Mesenchymal stem cell (in vitro differentiated cells and primary cell): ENCODE measurements around the gene TMEM184B.
A peak's percentile ranks its signal among the peaks of the same experiment; 100 is the strongest.

Experiments
- DNase-seq: peaks from one replicate; pipeline ENCODE4 v3.0.0-alpha.2; 2013
- H2AFZ ChIP-seq: one replicate; pipeline ENCODE4 v1.6.1; 2013; ENCODE audit warnings: low read depth, mild to moderate bottlenecking, control low read depth, inconsistent platforms, low read length, moderate library complexity
- H2AK5ac ChIP-seq: 2 replicates; pipeline ENCODE4 v1.6.1; 2013; ENCODE audit warnings: low read length, moderate library complexity, mild to moderate bottlenecking, inconsistent platforms; ENCODE audit not compliant: severe bottlenecking
- H2BK120ac ChIP-seq: one replicate; pipeline ENCODE4 v1.6.1; 2013; ENCODE audit warnings: low read depth, mild to moderate bottlenecking, inconsistent platforms, low read length, moderate library complexity
- H2BK12ac ChIP-seq, 2 experiments: one replicate each; pipeline ENCODE4 v1.6.1; 2013; ENCODE audit warnings: inconsistent platforms in 2 of 2, low read length in 2 of 2, mild to moderate bottlenecking in 2 of 2, moderate library complexity in 2 of 2, control low read depth in 1 of 2
- H2BK15ac ChIP-seq: one replicate; pipeline ENCODE4 v1.6.1; 2013; ENCODE audit warnings: mild to moderate bottlenecking, low read depth, inconsistent platforms; ENCODE audit not compliant: poor library complexity, severe bottlenecking
- H2BK5ac ChIP-seq: 2 replicates; pipeline ENCODE4 v1.6.1; 2013; ENCODE audit warnings: low read depth, mild to moderate bottlenecking, low read length, control low read depth, inconsistent platforms; ENCODE audit not compliant: poor library complexity, severe bottlenecking
- H3K14ac ChIP-seq, 2 experiments: one replicate each; pipeline ENCODE4 v1.6.1; 2013; ENCODE audit warnings: inconsistent platforms in 2 of 2, low read length in 2 of 2, control low read depth in 1 of 2, mild to moderate bottlenecking in 1 of 2, moderate library complexity in 1 of 2
- H3K18ac ChIP-seq, 2 experiments: one replicate each; pipeline ENCODE4 v1.6.1; 2013; ENCODE audit warnings: inconsistent platforms in 2 of 2, low read length in 2 of 2, control low read depth in 1 of 2, low read depth in 1 of 2, mild to moderate bottlenecking in 1 of 2
- H3K23ac ChIP-seq, 2 experiments: one replicate each; pipeline ENCODE4 v1.6.1; 2013; ENCODE audit warnings: inconsistent platforms in 2 of 2, low read length in 2 of 2, mild to moderate bottlenecking in 2 of 2, moderate library complexity in 2 of 2, control low read depth in 1 of 2
- H3K27ac ChIP-seq: 2 replicates; pipeline ENCODE4 v1.5.1; 2013; ENCODE audit warnings: mild to moderate bottlenecking, moderate library complexity, low read length, control low read depth, inconsistent platforms; ENCODE audit not compliant: poor library complexity, severe bottlenecking
- H3K27me3 ChIP-seq, 2 experiments: 2 replicates each; pipeline versions ENCODE4 v1.6.1 to v1.7.0; 2013; ENCODE audit warnings: low read length in 2 of 2, mild to moderate bottlenecking in 2 of 2, moderate library complexity in 2 of 2, control low read depth in 1 of 2, inconsistent platforms in 1 of 2; ENCODE audit not compliant: control insufficient read depth in 1 of 2, insufficient read depth in 1 of 2
- H3K36me3 ChIP-seq, 2 experiments: 2 replicates each; pipeline versions ENCODE4 v1.6.1 to v1.7.0; 2013; ENCODE audit warnings: low read length in 2 of 2, control low read depth in 1 of 2, inconsistent platforms in 1 of 2, low read depth in 1 of 2, mild to moderate bottlenecking in 1 of 2; ENCODE audit not compliant: insufficient read depth in 2 of 2, control insufficient read depth in 1 of 2
- H3K4ac ChIP-seq, 2 experiments: one replicate each; pipeline ENCODE4 v1.6.1; 2013; ENCODE audit warnings: inconsistent platforms in 2 of 2, low read length in 2 of 2, mild to moderate bottlenecking in 2 of 2, moderate library complexity in 2 of 2, control low read depth in 1 of 2, low read depth in 1 of 2
- H3K4me1 ChIP-seq: 2 replicates; pipeline ENCODE4 v1.6.1; 2013; ENCODE audit warnings: low read depth, low read length, control low read depth; ENCODE audit not compliant: control insufficient read depth, insufficient read depth
- H3K4me2 ChIP-seq: 2 replicates; pipeline ENCODE4 v1.6.1; 2013; ENCODE audit warnings: low read length, mild to moderate bottlenecking, inconsistent platforms; ENCODE audit not compliant: poor library complexity, severe bottlenecking
- H3K4me3 ChIP-seq, 2 experiments: 2 replicates each; pipeline versions ENCODE4 v1.5.1 to v1.7.0; 2013; ENCODE audit warnings: low read length in 2 of 2, mild to moderate bottlenecking in 2 of 2, control low read depth in 1 of 2, low read depth in 1 of 2; ENCODE audit not compliant: insufficient read depth in 1 of 2
- H3K79me1 ChIP-seq: replicated peaks from 2 replicates; pipeline ENCODE4 v1.6.1; 2013; ENCODE audit warnings: mild to moderate bottlenecking, control low read depth, low read length, inconsistent platforms; ENCODE audit not compliant: poor library complexity, severe bottlenecking
- H3K9ac ChIP-seq: 2 replicates; pipeline ENCODE4 v1.7.0; 2013; ENCODE audit warnings: mild to moderate bottlenecking, low read length, moderate library complexity
- H3K9me3 ChIP-seq: 2 replicates; pipeline ENCODE4 v1.7.0; 2013; ENCODE audit warnings: mild to moderate bottlenecking, low read length; ENCODE audit not compliant: control insufficient read depth
- H4K8ac ChIP-seq: one replicate; pipeline ENCODE4 v1.6.1; 2013; ENCODE audit warnings: inconsistent platforms, mild to moderate bottlenecking, low read length, moderate library complexity
- H4K91ac ChIP-seq: one replicate; pipeline ENCODE4 v1.6.1; 2013; ENCODE audit warnings: mild to moderate bottlenecking, low read length, inconsistent platforms
- WGBS: methylation state at CpG from one replicate; pipeline ENCODE4 v1.1.7; 2013; ENCODE audit warnings: mixed read lengths; 5-methylcytosine and 5-hydroxymethylcytosine counted together

The TMEM184B gene

DNA sequence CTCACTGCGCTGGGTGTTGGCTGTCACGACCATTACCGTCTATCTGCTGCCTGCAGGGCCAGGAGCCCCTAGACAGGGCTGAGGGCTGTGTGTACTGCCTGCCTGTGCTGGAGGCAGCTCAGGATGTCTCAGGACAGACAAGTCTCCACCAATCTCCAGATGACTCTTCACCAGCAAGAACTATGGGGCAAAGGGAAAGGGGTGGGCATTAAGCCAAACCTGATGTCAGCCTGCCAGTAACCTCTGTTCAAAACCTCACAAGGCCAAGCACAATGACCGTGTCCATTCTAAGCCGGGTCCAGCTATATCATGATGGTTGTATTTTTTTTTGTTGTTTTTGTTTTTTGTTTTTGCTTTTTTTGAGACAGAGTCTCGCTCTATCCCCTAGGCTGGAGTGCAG lies 39.4 kb downstream of the TMEM184B start:
- H3K4me1 ChIP-seq = peaks cover 11% of the 10 kb centered on the region
- H3K4me3 ChIP-seq = no peak overlapping the region
- peaks cover 58% of the 10 kb centered on the region for H3K79me1 ChIP-seq
- H3K23ac ChIP-seq = no peak overlapping the region
- H2AK5ac ChIP-seq = no peak overlapping the region
- no peaks in the 10 kb centered on the region for H3K9me3 ChIP-seq
- no peak overlapping the region for H2BK120ac ChIP-seq
- no peak overlapping the region for H3K18ac ChIP-seq
- H3K4me2 ChIP-seq = no peak overlapping the region
- no peak overlapping the region for H2BK12ac ChIP-seq
- H3K9ac ChIP-seq = no peak overlapping the region
- H2BK15ac ChIP-seq = no peak overlapping the region
- H3K27me3 ChIP-seq = no peaks in the 10 kb centered on the region
- WGBS = 93% methylated on average over 5 of the region's 6 CpGs
- no peak overlapping the region for H3K4ac ChIP-seq
- H2AFZ ChIP-seq = no peak overlapping the region
- H3K36me3 ChIP-seq = peaks cover 76 to 84% of the 10 kb centered on the region in 2 experiments
- no peak overlapping the region for H2BK5ac ChIP-seq
- no peak overlapping the region for H3K14ac ChIP-seq
- no peak overlapping the region for H4K91ac ChIP-seq
- DNase-seq = no peak
- H3K27ac ChIP-seq = no peak overlapping the region
- H4K8ac ChIP-seq = no peak overlapping the region

DNA sequence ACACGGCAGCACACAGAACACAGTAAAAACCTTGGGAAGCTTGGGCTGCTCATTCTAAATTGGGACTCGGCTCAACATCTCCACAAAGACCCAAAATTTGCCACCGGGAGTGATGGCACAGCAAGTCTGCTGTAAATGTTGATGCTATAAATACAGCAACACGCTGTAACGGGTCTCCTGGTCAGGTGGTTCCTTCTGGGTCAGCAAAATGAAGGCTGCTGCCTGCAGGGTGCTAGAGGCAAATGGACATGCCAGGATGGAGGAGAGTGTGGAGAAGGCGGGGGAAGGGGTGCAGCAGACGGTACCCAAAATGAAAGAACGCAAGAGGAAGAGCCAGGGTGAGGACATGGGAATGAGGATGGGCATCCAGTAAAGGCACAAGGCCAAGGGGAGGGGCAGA lies 40.6 kb downstream of the TMEM184B start:
- no peak overlapping the region for H2AK5ac ChIP-seq
- H3K9me3 ChIP-seq = no peaks in the 10 kb centered on the region
- H2BK120ac ChIP-seq = no peak overlapping the region
- 95% methylated on average over 7 of the region's 8 CpGs for WGBS
- no peak overlapping the region for H4K8ac ChIP-seq
- H3K18ac ChIP-seq = no peak overlapping the region
- no peak overlapping the region for H3K14ac ChIP-seq
- H3K27me3 ChIP-seq = no peaks in the 10 kb centered on the region
- H3K27ac ChIP-seq = no peak overlapping the region
- no peak overlapping the region for H2BK15ac ChIP-seq
- H3K23ac ChIP-seq = no peak overlapping the region
- peaks cover 53% of the 10 kb centered on the region for H3K79me1 ChIP-seq
- H3K4me3 ChIP-seq = no peak overlapping the region
- H3K4me1 ChIP-seq = peaks cover 9% of the 10 kb centered on the region
- H2BK5ac ChIP-seq = no peak overlapping the region
- no peak overlapping the region for H3K4ac ChIP-seq
- H3K36me3 ChIP-seq = peaks cover 80 to 90% of the 10 kb centered on the region in 2 experiments
- no peak overlapping the region for H2BK12ac ChIP-seq
- H2AFZ ChIP-seq = no peak overlapping the region
- no peak overlapping the region for H3K9ac ChIP-seq
- no peak for DNase-seq
- H3K4me2 ChIP-seq = no peak overlapping the region
- H4K91ac ChIP-seq = no peak overlapping the region

DNA sequence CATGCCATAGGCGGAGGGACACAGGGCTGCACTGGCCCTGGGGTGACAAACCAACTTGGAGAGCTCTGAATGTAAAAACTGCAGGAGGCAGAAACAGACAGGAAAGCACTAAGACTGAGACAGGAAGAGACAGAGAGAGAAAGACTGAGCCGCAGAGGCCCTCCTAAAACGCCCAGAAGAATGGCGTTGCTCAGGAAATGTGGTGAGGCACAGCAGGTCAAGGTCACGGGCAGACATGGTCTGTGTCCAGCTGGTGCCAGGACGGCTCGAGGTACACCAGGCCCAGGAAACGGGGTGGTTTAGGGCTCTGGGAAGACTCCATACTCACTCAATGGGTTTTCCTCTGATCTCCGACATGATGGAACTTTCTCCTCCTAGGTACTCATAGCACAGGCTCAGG lies 41.9 kb downstream of the TMEM184B start:
- Histone ChIP-seq H3K9ac (no peak overlapping the region), H3K4me1 (peaks cover 11% of the 10 kb centered on the region), H3K79me1 (peaks cover 48% of the 10 kb centered on the region), H2BK12ac (no peak overlapping the region), H3K36me3 (peaks cover 79 to 89% of the 10 kb centered on the region in 2 experiments), H3K27me3 (no peaks in the 10 kb centered on the region), H3K18ac (peak overlapping the region in 1 of 2 experiments; percentile 81), H2AFZ (no peak overlapping the region), H3K23ac (peak overlapping the region in 1 of 2 experiments; percentile 53), H4K91ac (no peak overlapping the region), H2BK5ac (no peak overlapping the region), H3K27ac (no peak overlapping the region), H2BK15ac (no peak overlapping the region), H2BK120ac (no peak overlapping the region), H3K4me3 (no peak overlapping the region), H2AK5ac (no peak overlapping the region), H3K4ac (no peak overlapping the region), H3K9me3 (no peaks in the 10 kb centered on the region), H4K8ac (no peak overlapping the region), H3K14ac (peak overlapping the region in 1 of 2 experiments; percentile 83), H3K4me2 (no peak overlapping the region)
- WGBS = 82% methylated on average over 9 of the region's 9 CpGs
- no peak for DNase-seq

DNA sequence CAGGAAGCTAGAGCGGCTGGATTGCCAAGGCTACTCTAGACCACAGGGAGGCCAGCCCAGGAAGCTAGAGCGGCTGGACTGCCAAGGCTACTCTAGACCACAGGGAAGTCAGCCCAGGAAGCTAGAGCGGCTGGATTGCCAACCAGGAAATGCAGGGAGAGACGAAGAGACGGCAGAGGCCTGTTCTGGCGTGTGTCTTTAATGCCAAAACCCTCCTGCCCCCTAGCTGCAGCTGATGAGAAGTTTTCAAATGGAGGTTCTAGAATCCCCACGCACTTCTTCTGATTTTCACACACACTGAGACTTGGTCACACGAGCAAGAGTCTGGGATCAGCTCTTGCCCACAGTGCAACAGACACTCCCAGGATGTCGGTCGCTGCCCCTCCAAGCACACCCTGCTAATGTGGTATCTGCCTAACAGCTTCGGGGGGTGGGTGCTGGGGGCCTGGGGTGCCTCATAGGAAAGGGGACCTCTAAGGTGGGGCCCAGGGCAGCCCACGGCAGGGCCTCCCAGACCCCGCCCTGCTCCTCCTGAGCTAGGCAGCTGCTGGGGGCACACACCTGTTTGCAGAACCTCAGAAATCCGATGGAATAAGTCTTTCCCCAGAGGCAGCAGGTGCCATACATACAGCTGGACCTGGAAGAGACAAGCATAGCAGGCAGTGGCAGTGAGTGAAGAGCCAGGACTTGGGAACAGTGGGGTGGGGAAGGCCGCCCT lies 42.5 kb downstream of the TMEM184B start:
- Histone ChIP-seq H3K4ac (no peak overlapping the region), H3K23ac (peak overlapping the region in 1 of 2 experiments; percentile 53), H3K9ac (no peak overlapping the region), H2BK5ac (no peak overlapping the region), H2AK5ac (no peak overlapping the region), H4K8ac (peak overlapping the region; percentile 35), H3K36me3 (peaks cover 79 to 89% of the 10 kb centered on the region in 2 experiments), H3K9me3 (no peaks in the 10 kb centered on the region), H3K27ac (no peak overlapping the region), H3K18ac (peak overlapping the region in 1 of 2 experiments; percentile 81), H3K79me1 (peaks cover 43% of the 10 kb centered on the region), H2BK120ac (no peak overlapping the region), H2BK12ac (no peak overlapping the region), H2BK15ac (no peak overlapping the region), H4K91ac (no peak overlapping the region), H3K4me1 (peaks cover 11% of the 10 kb centered on the region), H3K4me3 (no peak overlapping the region), H2AFZ (no peak overlapping the region), H3K27me3 (no peaks in the 10 kb centered on the region), H3K14ac (peak overlapping the region in 1 of 2 experiments; percentile 83), H3K4me2 (no peak overlapping the region)
- DNase-seq = peak; percentile 58
- 83% methylated on average over 14 of the region's 15 CpGs for WGBS
